ENCODE data around the gene DGKH.

DGKH gene

DNA sequence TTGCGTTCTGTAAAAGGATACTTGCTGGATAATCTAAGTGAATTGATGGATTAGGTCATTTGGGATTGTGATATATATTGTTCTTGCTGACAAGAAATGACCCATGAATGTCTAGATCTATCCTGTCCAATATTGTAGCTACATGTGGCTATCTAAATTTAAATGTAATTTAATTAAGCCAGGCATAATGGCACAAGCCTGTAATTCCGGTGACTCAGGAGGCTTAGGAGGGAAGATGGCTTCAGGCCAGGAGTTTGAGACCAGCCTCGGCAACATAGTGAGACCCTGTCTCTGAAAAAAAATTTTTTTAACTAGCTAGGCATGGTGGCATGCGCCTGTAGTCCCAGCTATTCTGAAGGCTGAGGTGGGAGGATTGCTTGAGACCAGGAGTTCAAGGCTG lies 184.2 kb downstream of the DGKH start:
- no peak for DNase-seq

DNA sequence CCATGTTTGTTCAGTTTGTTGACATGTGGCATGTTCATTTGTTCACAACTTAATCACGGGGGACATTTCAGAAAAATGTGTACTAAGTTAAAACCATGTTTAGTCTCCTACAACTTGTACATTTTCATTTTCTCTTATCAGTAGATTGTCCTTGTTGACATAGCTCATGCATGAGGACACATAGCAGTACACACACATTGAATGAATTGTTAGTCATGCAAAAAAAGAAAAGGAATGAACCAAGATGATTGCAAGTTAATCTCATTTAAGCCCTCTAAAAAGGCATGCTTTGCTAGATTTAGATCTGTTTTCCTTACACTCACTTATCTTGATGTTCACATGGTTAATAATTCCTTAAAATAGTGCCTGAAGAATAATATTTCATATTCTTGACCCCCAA lies 185.3 kb downstream of the DGKH start:
- DNase-seq = no peak

DNA sequence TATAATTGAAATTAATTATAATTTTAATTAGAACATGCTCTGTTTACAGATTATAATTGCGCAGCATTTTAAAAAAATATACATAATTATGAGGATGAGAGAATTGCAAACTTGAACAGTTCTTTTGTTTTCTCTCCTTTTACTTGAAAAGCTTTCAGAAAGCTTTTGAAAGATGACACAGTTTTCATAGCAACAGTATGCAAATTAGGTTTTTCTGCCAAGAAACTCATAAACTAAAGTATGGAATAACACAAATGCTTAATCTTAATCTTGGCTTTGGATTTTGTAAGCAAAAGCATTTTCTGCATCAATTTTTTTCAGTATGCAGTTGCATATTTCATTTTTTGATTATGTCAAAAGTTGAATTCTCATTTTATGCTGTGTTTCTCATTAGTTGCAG lies 190.7 kb downstream of the DGKH start:
- DNase-seq = no peak

DNA sequence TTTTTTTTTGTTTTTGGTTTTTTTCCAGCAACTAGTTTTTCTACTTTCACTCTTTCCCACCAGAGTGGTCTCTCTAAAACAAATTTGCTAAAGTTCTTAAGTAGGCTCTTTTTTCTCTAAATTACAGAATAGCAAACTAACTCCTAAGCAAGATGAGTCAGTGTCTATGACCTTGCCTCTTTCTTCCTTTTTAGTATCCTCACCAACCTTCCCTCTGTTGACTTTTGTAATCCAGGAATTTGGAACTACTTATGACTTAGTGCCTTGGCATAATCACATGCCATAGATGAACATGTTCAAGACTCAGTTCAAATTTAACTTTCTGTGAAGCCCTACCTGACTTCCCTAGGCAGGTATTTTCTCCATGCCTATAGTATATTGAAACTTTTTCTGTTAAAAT lies 191.2 kb downstream of the DGKH start:
- no peak for DNase-seq

DNA sequence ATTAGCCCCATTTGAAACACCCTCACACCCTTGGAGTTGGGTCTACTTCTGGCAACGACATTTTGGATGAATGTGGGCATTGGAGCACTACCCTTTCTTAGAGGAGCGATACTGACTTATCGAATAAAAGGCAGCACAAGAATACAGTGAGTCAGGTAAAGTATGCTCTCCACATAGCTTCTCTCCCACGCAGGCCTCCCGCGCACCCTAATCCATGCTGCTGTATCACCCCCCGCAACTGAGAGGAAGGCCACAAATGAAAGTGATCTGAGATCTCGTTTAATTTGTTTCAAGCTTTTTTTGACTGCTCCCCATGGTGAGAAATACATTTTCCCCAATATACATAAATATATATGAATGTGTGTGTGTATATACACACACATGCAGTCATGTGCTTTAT lies 198.1 kb downstream of the DGKH start:
- no peak for DNase-seq

DNA sequence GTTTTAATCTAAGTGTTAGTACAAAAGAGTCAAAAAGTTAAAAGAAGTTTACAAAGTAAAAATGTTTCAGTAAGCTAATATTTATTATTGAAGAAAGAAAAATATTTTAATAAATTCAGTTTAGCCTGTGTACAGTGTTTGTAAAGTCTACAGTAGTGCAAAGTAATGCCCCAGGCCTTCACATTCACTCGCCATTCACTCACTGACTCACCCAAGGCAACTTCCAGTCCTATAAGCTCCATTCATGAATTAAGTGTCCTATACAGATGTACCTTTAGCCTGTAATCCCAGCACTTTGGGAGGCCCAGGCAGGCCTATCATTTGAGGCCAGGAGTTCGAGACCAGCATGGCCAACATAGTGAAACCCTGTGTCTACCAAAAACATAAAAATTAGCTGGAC lies 199.4 kb downstream of the DGKH start:
- no peak for DNase-seq

DNA sequence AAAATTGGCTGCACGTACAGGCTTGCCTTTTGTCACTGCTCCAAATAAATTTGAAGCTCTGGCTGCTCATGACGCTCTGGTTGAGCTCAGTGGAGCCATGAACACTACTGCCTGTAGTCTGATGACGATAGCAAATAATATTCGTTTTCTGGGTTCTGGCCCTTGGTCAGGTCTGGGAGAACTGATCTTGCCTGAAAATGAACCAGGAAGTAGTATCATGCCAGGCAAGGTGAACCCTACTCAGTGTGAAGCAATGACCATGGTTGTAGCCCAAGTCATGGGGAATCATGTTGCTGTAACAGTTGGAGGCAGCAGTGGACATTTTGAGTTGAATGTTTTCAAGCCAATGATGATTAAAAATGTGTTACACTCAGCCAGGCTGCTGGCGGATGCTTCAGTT lies 207.4 kb downstream of the DGKH start:
- no peak for DNase-seq

DNA sequence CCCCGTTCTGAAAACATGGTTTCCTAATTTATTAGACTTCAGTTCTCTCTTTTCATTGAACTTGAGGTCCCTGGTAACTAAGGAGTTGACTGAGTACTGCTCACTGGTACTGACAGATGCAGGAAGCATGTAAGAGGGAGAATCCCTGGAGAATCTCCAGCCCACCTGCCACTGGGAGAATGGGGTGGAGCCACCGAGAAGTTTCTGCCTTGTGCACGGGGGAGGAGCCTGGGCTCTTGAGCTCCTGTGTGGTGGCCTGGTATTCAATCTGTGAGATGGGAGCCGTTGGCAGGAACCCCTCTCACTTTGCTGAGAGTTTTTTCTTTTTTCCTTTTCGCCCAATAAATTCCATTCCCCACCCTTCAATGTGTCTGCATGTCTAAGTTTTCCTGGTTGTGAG lies 210.3 kb downstream of the DGKH start:
- no peak for DNase-seq

DNA sequence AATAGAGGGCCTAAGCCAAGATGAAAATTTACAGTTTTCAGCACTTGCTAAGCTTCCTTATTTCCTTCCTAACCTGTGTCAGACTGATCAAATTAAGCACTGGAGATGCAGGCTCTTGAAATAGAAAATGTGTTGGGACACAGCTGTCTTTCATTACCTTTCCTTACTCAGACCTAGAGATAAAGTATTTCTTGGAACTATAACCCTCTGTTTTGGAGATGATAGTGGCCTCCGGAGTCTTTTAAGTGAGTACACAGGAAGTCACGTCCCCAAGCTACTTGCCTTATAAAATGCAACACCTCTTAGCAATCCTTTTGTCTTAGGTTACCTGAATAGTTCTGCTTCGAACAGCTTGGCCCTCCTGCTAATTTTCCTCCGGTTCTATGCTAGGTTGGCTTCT lies 211.1 kb downstream of the DGKH start:
- DNase-seq = no peak

DNA sequence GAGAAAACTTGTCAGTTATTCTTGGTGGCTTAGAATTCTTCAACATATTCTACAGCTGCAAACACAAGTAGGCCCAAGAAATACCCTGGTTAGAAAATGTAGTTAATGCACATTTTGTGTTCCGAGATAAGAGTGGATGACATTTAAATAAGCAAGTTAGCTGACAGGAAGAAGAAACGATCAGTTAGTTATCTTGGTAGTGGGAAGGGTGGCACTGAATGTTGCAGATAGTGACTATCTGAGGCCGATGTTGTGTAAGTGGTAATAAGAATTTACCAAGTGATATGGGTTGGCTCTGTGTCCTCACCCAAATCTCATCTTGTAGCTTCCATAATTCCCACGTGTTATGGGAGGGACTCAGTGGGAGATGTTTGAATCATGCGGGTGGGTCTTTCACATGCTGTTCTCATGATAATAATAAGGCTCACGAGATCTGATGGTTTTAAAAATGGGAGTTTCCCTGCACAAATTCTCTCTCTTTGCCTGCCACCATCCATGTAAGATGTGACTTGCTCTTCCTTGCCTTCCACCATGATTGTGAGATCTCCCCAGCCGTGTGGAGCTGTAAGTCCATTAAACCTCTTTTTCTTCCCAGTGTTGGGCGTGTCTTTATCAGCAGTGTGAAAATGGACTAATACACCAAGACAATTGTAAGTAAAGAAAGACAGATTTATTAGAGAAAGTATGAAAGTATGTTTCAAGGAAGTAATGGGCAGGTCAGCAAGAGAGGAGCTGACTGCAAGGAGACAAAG lies 212.6 kb downstream of the DGKH start:
- DNase-seq = no peak

DNA sequence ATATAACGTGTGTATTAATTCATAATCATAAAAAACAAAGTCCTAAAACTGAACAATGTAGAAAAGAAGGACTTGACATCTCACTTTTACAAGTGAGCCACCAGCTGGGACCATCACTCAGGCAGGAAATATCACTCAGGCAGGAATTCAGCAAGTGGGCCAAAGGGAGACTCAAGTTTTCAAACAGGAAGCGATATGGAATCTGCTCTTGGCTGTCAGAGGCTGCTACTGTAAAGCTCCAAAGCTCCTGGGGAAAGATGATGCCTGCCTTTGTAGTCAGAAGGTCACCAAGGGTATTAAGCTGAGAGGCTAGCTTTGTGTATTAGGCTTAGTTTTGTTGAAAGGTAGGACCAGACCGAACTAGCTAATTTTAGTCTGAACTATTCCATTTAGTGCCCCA lies 218.0 kb downstream of the DGKH start:
- DNase-seq = no peak

DNA sequence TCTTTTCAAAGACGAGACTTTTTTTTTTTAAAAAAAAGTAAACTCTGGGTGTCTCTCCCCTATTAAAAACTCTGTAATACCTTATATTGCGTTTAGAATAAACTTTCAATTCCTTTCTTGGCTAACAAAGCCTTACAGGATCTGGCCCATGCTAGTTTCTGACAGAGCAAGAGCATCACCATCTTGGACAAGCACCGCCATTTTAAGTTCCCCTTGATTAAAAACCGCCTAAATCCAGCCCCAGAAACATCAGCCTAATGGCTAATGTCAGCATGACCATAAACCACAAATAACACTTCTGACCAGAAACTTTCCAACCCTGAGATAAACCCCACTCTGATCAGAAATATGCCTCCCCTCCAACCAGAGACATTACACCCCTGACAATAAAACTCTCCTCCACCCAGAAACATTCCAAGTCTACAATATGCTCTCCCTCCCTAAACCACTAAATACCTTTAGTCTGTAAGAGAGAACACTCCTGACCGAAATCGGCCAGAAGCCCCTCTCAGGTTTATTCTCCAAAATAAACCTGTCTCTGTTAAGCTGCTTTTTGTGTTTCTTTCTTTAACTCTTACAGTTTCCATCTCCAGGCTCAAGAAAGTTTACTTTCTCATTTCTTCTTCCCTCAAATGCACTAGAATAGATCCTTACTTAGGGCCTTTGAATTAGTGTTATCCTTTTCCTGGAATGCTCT lies 221.9 kb downstream of the DGKH start:
- DNase-seq = no peak

DNA sequence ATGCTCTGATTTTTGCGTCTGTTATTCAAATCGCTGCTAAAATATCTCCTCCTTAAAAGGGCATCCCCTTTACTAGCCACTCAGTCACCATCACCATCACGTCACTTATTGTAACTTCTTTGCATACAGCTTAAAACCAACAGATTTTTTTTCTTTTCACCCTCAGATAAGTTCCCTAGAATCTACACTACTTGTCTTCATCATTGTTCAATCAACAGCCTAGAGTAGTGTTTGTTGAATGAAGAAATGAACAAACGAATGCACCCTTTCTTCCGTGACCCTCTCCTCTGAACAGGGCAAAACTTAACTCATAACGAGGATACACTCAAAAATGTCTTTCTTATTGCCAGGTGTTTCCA lies 222.4 kb downstream of the DGKH start:
- DNase-seq = no peak

DNA sequence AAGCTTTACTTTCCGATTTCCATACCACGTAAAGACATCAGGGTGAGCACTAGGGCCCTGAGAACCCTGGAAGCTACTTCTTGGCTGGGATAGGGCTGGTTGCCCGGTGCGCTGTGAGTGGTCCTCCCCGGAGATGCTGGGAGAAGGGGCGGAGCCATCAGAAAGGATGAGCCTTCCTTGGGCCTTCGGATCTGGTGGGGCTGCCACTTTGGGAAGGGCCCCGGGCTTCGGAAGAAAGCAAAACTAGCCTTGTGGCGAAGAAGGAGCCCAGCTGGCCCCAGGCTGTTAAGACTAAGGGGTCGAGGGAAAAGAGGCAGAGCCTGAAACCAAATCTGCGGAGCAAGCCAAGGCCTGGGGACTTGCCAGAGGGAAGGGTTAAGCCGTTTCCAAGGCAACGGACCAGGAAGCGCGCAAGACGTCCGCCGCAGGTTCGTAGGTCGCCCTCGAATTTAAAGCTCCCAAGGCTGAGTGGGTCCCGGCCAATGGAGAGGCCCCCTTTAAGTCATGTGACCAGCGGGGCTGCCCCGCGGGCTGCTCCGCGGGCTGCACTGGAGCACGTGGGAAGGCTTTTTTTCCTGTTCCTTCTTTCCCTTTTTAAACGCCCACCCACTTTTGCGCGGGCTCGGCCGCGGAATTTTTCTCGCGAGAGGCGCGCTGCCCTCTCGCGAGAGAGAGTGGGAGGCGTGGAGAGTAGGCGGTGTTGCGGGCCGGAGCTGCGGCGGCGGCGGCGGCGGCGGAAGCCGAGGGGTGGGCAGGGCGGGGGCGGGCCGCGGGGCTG lies 223.1 kb downstream of the DGKH start:
- DNase-seq = peak; percentile 95

DNA sequence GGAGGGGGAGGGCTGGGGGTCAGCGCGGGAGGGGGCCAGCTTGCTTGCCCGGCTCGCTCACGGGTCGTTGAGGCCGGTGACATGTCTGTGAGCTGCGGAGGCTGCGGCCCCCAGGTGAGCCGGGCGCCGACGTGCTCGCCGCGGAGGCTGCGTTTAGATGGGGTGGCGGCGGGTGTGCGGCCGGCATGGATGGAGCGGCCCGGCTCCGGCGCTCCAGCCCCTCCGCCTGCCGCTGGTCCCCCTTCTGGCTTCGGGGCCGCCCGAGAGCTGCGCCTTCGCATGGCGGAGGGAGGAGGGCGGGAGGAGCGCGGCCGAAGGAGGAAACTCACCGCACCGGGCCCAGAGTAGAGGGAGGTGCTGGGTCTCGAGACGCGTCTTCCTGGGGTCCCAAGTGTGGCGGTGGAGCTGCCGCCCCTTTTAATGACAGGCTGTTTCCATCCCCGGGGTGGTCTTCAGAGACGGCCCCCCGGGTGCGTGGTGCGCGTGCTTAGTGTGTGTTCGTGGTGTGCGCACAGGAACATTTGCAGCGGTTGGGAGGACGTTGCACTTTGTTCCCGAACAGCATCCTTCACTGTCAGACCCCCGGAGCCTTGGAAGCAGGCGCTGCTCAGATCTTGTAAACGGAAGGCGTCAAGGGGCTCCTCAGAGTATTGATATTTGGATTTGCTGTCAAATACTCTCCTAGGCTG lies 223.8 kb downstream of the DGKH start, which contains the start of gene AKAP11:
Gene AKAP11, plus strand, starts transcription at position 38 of the 689 bp plus-strand sequence. CDS start 14,197 bp downstream, outside the sequence.
- DNase-seq = peak; percentile 23

DNA sequence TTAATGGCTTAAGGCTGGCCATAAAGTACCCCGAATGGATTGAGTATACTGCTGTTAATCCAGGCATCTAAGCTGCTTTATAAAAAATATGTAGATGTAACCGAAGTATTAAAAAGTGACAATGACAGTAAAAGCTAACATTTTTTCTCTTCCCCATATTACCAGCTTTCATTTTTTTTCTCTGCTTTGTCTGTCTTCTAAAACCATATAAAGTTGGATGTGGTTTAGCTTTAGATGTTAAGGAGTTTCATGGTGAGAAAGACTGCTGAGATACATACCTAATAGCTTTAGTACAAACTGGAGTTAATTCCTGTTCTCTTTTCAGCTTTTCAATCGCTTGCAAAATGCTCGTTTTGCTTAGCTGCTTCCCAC lies 224.3 kb downstream of the DGKH start:
- DNase-seq = no peak

DNA sequence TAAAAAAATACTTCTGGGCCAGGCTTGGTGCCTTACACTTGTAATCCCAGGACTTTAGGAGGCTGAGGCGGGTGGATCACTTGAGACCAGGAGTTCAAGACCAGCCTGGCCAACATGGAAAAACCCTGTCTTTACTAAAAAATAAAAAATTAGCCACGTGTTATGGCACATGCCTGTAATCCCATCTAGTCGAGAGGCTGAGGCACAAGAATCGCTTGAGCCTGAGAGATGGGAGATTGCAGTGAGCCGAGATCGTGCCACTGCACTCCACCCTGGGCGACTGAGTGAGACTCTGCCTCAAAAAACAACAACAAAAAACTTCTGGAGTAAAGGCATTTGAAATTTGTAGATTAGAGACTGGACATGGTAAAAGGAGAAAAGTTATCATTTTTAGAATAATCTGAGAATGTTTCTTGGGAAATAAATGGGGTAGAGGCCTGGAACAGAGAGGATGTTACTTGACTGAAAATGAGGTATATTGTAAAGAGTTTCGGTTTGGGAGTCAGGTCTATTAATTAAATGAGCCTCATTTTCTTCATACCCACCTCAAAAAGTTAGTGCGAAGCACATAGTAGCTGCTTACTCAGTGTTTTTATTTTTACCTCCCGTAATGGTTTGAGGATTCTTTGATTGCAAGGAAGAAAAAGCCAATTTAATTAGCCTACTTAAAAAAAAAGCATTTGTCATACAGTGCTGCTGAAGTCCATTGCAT lies 226.1 kb downstream of the DGKH start:
- no peak for DNase-seq

DNA sequence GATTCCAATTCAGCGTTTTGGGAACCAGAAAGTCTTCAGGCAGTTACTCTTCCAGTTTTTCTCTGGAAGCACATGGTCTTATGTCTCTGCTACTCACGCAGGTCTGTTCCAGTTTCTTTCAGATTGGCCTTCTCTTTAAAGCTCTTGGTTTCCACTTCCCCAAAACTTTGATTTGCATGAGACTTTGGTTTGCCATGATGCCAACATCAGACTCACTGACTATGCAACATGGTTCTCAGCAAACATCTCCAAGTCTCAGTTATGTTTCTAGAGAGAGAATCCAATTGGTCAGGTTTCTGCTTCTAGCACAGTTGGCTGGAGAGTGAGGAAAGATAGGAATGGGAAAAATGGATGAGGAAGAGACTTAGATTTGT lies 226.6 kb downstream of the DGKH start:
- no peak for DNase-seq

DNA sequence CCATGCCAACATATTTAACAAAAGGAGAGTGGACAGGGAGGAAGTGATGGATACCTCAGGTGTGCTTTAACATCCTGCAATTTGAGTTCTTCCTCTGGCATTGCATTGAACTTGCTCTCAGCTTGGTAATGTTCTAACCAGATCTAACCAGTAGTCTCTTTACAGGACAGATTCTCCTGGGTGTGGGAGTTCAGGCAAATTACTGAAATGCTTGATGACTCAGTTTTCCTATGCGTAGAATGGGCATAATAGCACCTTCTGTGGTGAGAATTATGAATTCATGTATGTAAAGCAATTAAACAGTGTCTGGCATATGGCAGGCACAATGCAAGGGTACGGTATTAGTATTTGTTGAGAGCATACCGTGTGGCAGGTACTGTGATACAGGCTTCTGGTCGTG lies 227.1 kb downstream of the DGKH start:
- DNase-seq = no peak

DNA sequence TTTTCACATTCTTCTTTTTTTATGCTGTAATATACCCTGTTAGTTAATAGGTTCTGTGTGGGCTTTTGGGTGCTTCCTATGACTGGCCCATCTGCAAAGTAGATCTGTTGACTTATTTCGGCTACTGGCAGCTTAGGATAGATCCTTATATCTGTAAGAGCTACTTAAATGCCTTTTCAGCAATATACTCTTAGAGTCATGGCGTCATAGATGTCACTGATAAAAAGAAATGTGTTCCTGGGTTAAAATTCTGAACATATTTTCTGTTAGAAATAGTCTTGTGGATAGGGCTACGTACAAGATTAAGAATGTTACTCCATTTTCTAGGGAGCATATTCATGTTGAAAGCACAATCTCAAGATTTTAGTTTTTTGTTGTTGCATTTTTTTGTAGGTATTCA lies 228.2 kb downstream of the DGKH start:
- DNase-seq = no peak

DNA sequence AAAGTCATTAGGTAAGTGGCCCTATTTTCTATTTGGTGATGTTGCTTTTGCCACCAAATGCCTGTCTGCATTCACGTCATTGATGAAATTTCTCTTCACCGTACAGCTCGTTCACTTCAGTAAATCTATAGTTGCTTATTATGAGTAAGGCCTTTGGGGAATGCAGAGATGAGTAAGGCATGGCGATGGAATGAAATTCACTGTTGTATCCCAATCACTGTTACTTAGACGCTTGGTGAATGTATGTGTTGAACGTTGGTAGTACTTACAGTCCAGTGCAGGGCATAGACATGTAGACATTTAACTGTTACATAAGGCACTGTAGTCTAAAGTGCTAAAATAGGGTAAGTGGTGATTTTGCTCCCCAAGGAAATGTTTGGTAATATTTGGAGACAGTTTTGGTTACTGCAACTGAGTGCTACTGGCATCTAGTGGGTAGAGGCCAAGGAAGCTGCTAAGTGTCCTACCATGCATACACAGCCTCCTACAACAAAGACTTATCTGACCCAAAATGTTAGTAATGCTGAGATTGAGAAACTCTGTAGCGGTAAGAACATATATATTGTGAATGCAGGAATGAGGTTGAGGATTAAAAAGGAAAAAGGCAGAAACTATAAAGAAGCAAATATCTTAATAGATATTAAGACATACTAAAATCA lies 229.3 kb downstream of the DGKH start:
- no peak for DNase-seq

DNA sequence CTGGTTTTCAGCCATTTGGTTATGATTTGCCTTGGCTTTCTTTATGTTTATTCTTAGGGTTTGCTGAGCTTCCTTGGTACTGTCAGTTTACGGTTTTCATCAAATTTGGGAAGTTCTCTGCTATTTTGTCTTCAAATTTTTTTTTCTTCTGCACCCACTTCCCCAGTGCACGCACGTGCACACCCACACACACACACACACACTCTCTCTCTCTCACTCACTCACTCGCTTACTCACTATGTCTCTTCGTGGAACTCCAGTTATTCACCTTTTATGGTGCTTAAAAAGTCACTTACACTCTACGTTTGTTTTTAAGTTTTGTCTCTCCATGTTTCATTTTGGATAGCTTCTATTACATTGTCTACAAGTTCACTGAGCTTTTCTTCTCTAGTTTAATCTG lies 230.6 kb downstream of the DGKH start:
- no peak for DNase-seq

Measured in NCI-H1694 treated with DMSO at 0.1 percent for 48 hours (cell line).